GM18867 (cell line): Measurements from ENCODE around the gene GNAZ.
"Not testable (repeated sequence)": the region's sequence is repeated elsewhere in the genome, so short reads cannot be mapped to it uniquely, and the experiment has no call there.

Source experiments
- ATAC-seq: cut with Tn5 transposase; IDR thresholded peaks from one replicate; pipeline ENCODE4 v1.9.1; 2021; ENCODE audit warnings: mild to moderate bottlenecking, moderate library complexity; ENCODE audit not compliant: unreplicated experiment

Gene GNAZ

DNA sequence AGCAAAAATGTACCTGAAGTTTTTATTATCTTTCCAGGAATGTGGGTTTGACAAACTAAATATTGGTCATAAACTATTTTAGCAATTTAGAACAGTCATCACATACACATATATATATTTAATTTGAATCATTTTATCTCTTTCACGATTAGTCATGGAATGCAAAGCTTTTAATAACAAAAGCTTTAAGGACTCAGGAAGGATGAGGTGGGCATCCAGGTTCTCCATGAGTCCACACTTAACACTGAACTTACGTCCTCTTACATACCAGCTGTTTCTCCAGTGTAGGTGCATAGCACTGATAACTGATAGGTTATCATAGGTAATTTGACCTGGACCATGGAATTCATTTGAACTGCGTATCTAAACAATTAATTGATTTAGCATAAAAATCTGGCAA, 28.1 kb upstream of the GNAZ start:
- ATAC-seq, result no peak

DNA sequence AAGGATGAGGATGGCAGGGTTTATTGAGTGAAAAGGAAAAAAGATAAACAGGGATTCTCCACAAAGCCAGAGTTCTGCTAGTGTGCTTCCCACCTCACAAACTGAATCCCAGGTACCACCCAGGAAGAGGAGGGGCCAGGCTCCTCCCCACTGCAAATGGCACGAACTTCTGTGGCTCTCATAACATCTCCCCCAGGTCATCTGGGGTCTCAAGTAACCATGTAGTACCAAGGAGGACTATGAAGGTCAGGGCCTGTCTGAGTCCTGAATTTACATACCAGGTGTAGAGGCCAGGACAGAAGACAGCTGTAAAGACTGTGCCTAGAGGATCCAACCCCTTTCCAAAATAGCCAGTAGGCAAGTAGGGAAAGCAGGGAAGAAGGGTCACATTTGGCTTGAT, 25.7 kb upstream of the GNAZ start:
- no peak for ATAC-seq

DNA sequence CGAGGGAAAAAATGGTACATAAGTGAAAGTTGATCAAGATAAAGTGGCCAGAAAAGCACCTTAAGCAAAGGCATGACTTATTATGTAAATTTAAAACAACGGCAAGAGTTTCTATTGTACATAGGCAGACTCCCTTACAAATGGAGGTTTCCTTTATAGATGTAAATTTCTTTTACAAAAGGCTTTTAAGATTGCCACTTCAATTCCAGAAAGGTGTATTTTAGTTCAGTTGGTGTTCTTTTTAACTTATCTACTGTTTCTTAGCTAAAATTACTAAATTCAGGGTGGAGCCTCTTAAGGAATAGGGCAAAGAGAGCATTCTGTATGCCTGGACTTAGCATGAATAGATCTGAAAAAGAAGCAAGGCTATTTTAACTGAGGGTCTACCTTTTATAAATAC, 24.9 kb upstream of the GNAZ start:
- ATAC-seq, result no peak

DNA sequence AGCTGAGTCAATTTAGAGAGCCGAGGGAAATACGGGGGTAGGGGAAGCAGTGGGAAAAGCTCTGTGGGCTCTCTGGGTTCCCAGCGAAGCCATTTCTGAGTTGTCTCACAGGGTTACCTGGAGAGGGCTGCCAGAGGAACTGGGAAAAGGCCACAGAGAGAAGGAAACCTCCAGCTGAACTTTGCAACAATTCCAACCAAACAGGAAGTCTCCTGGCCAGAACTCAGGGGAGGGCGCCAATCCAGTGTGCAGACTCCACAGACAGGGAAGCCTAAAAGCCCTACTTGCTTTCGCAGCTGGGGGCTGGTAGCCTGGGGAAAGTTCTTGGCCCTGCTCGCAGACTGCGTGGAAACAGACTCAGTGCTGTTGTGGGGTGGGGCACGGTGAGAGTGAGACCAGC, 23.1 kb upstream of the GNAZ start:
- ATAC-seq, result no peak

DNA sequence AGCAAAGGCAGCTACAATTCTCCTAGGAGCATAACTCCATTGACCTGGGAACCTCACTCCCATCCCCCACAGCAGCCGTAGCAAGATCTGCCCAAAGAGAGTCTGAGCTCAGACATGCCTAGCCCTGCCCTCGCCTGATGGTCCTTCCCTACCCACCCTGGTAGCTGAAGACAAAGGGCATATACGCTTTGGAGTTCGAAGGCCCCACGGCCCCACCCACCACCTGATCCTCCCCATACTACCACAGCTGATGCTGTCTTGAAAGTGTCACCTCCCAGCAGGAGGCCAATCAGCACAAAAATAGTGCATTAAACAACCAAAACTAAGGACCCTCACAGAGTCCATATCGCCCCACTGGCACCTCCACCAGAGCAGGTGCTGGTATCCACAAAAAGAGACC, 22.6 kb upstream of the GNAZ start:
- ATAC-seq, result no peak

DNA sequence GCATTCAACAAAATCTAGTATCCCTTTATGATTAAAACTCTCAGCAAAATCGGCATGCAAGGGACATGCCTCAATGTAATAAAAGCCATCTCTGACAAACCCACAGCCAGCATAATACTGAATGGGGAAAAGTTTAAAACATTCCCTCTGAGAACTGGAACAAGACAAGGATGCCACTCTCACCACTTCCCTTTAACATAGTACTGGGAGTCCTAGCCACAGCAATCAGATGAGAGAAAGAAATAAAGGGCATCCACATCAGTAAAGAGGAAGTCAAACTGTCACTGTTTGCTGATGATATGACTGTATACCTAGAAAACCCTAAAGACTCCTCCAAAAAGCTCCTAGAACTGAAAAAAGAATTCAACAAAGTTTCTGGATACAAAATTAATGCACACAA, 19.8 kb upstream of the GNAZ start:
- ATAC-seq, result not testable (repeated sequence)

DNA sequence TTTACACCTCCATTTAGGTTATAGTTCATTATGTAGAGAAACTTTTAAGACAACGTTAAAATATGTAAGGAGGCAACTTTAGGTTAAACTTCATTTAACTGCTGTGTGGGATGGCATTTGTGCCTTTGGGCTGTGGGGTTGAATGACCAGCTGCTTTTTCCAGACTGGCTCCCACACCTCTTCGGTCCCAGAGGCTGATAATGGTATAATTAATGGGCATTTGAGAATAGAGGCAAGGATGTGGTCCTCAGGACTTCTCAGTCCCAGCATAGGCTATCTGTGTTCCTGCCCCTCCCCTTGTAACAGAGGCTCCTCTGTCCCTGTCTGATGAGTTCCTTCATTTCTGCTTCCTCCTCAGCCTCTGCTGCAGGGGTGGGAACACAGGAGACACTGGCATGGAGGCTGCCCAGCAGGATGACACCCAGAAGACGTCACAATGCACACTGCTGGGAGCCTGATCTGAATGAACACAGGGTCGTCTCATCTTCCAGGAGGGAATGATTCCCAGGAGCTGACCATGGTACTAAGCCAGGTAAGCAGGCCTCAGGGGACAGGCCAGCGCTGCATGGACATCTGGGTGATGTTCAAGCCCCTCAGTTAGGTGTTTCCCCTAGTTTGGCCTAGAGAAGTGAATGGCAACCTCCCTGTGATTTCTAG, 17.1 kb upstream of the GNAZ start:
- ATAC-seq, result no peak

DNA sequence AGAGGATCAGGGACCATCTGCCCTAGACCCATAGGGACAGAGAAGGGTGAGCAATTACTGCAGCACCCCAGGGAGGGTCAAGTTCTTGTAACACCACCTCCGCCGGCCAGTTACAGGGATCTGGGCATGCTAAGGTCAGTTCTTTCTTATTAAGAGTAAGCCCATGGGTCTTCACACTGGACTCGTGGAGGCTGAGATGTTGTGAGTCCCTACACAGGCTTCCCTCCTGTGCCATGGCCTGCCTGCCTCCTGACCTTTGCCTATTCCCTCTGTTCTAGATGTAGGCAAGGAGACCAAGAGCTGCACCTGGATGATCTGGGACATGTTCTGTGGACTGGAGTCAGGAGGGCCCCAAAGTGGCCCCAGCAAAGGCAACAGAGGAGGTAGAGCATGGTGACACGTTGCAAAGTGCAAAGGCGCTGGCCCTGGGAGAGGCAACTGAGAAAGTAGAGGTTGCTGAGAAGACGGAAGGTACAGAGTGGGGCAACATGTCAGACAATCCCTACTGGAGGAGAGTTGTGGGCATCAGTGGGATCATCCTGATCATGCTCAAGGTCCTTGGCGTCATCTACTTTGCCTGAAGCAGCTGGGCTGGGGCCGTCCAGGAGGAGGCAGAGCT, 16.3 kb upstream of the GNAZ start:
- ATAC-seq, result no peak

DNA sequence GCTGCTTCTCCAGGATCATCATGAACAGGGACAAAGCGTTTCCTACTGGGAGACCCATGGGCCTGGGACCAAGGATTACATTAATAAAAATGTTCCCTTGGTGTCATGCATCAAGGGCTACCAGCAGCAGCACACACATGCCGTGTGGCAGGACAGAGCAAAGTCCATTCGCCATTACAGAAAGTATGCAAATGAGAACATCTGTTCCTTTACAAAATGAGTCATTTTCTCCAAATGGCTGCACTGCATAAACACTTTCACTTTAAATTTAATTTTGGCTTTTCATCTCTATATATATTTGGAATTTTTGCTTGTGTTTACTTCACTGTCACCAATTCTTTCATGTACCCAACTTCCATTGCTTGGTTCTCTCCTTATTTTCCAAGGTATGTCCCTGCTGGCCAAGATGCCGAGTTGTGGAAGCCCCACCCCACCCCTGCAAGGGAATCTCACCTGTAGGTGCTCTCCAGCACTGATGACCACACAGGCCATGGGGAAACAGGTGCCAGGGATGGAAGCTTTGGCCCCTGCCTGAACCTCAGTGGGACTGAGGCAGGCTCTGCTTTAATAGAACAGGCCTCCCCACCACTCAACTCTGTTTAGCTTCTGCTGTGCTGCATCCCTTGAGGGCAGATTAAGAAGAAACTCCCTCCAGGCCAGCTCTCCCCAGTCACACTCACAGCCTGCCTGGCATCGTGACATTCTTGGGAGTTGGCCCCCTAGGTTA, 15.6 kb upstream of the GNAZ start:
- ATAC-seq, result peak; percentile 65

DNA sequence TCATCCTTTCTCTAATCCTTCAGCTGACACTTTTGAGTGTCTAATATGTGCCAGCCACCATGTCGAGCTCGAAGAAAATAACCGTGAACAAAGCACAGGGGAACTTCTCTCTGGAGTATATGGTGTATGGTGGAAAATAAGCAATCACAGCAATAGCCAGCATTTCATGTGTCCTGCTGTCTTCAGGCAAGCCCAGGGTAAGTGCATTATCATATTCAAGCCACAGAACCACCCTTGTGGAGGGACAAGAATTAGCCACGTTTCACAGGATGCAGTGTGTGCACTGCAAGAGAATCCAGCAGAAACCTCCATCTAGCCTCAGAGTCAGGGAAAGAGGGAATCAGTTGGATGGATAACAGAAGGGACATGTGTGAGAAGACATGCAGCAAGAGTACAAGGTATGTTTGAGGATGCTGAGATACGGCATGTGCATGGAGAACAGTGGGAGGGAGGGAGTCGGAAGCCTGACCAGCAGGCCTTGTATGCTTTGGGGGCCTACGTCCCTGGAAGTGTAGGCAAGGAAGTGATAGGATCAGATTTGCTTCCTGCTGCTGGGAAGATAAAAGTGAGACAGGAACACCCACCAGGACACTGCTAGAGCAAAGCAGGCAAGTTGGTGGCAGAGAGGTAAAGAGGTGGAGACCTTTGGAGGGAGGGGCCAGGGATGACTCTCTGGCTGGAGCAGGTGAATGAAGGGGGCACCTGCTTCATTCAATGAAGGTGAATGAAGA, 14.7 kb upstream of the GNAZ start:
- no peak for ATAC-seq

DNA sequence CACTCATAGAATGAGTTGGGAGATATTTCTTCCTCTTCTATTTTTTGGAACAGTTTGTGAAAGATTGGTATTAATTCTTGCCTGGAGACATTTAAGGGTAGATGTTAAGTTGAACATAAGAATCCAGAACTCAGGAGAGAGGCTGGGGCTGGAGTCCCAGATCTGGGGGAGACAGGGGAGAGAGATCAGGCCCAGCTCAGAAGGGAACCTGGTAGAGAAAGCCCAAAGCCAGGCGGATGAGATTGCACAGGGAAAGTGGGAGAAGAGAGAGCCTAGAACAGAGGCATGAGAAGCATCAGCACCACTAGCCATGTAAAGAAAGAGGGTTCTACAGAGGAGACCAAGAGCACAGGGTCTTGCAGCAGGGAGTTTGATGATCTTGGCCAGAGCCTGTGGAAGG, 13.0 kb upstream of the GNAZ start:
- ATAC-seq, result no peak

DNA sequence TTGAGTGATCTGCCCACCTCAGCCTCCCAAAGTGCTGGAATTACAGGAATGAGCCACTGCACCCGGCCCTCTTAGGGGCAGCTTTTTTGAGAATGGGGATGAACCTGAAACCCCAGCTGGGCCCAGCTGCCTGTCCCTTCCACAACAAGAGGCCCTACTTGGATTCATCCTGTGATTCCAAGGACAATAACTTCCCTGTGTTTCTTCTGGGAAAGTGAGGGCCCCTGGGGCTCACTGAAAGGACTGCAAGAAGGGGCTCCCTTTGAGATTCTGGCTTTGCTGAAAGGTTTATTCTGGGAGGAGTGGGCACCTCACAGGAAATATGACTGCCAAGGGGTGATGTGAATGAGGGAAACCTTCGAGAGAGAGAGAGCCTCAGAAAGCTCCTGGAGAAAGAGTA, 12.3 kb upstream of the GNAZ start:
- no peak for ATAC-seq

DNA sequence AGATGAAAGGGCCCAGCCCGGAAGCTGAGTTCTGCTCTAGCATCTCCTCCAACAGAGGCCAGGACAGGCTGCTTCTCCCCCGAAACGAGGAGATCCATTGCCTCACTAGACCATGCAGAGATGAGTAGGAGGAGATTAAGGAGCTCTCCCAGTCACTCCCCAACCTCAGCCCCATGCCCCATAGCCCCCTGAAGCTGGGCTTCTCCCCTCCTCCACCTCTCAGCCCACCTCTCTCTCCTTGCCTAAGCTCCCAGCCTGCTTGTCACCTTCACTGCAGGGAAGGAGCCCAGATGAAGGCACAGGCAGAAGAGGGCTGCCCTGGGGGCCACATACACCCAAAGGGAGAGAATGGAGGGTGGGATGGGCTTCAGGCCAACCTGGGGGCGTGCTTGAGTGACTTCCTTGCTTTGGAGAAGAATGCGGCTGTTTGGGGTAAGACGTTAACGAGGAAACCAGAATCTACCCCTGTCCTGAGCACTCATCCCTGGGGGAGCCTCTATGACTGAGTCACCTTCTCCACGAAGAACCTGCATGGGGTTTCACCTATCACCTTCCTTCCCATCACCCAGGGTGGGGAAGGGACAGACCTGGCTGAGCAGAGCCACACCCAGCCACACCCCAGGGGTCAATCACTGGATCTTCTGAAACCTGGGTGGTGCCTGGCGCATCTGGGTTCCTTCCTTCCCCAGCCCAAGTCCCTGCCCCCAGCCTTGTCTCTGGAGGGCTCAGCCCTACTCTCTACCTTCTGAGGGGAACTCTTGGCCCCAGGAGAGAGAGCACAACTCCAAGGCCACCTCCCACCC, 11.6 kb upstream of the GNAZ start:
- no peak for ATAC-seq

DNA sequence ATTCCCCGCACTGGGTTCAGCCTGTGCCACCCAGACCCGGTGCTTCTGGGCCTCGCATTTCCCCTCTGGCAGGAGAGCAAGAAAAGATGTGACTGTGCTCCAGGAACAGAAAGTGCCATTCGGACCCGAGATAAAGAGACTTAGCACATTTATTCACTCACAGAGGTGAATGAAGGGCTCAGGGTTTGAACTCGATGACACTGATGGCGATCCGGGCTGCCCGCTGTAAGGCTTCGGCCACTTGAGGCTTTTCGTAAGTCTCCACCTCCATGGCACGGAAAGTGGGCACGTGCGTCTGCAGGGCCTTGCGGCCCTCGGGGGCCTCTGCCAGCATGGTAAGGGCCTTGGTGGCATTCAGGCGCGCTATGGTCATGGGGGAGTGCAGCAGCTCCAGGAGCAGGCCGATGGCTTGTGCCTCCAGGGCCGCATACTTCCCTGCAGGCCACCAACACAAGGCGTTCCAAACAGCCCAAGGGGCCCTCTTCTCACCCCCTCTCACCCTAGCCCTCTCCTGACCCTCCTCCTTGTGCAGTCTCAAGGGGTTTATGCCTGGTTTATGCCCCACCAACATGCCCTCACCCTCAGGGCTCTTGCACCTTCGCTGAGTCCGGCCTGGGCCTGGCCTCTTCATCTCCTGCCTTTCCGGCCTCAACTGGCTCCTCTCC, 10.9 kb upstream of the GNAZ start:
- ATAC-seq, result no peak

DNA sequence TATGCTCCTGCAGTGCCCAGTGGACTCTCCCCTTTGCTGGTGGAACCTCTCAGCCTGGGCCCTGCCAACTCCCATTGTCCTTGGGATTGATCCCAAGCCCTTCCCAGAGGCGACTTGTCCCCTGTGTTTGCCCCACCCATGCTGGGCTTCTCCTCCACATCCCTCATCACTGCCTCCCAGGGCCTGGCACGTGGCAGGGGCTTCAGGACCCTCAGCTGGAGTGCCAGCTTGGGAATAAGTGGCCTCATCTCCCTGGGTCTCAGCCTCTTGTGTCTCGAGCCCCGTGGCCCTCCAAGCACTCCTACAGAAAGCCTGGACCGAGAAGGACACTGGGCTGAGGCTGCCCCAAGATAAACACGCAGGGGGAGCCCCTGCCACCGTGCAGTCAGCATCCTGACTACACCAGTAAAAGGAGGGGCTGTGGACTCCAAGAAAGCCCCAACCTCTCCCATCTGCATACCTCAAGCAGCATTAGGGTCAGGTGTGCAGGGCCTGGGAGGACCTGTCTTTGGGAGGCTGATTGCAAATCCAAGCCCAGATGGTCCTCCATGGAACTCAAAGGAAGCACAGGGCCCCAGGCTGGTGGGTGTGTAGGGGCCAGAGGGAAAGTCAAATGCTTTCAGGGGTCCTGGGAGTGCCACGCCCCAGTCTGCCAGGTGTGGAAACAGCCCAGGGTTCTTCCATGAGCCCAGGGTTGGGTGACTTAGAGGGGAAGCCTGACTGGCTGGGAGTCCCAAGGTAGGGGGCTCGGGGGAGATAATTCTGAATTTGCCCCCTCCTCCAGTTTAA, 9.5 kb upstream of the GNAZ start:
- ATAC-seq, result no peak

DNA sequence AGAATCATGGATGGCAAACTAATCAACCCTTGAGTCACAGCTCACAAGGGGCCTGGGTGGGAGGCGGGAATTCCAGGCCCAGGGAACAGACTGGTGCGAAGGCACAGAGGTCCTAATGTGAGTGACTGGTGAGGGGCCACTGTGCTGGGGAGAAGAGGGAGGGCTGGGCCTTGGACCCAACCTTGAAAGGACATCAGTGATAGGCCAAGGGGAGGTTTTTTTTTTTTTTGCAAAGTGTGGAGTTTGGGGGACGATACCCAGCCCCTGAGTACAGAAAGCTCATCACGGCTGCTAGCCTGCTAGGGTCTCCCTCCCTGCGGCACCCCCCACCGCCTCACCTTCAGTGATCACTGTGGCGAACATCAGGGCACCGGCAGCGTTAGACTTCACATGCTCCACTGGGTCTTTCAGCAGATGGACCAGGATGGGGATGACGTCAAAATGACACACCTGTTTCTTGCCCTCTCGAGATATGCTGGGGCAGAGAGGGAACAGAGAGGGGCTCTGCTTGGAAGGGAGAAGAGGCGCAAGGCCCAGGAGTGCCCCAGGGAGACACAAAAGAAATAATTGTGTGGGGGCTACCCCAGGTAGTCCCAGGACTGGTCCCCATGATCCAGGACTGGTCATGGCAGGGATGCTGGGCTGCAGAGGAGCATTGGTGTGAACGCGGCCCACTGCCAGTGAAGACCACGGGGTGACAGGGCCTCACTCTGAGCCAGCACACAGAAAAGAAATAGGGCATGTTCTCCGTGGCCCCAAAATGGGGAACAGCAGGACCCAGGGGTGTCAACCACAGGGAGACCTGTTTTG, 8.6 kb upstream of the GNAZ start:
- no peak for ATAC-seq

DNA sequence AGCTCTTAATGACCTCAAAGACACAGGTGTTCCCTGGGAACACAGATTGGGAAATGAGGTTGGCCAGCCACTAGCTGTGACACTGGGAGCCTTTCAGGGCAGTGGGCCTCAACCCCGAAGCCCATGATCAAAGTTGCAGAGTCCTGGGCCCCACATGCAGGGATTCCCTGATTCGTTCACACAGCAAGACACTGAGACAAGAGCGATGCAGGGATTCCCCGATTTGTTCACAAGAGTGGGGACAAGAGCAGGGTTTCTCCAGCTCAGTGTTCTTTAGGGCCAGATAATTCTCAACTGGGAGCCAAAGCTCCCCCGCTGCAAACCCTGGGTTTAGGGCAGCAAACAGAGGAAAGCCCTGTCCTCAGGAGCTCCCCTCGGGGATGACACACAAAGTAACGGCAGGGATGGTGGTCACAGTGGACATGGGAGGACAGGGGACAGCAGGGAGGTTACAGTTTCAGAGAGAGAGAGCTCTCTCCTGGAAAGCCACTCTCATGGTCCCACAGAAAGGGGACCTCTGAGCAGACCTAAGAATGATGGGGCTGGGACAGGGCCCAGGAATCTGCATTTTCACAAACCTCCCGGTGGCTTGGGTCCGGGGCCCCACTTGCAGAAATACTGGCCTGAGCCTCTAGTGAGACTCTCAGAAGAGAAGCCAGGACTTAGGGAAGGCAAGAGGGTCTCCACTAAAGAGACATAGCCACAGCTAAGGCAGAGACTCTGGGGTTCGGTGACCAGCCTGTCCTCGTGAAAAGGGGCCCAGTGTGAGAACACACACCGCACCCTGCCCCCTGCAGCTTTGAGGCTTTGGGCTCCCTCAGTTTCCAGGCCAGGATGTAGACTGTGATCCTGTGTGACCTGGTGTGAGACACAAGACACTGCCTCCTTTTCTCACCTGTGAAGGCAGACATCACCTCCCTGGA, 7.4 kb upstream of the GNAZ start:
- ATAC-seq, result no peak
